ENCODE data around the gene GALNT17.

GRCh38 chr7:71457021-71457420, 325.1 kb downstream of the GALNT17 start:
- TF ChIP-seq POLR2A (IDR thresholded peaks at IDR 0.05) (no peak), CTCF (IDR thresholded peaks at IDR 0.05) (no peak)
